ENCODE data around the gene DUSP10. TPM values are rescaled to one million over a fixed set of nuclear protein-coding genes. Genes with fewer than 3 reads are reported as not detected.

Gene DUSP10
- total and polyA plus RNA-seq, 7 donors = 2.5 to 19.9 (median 11.4) TPM

DNA sequence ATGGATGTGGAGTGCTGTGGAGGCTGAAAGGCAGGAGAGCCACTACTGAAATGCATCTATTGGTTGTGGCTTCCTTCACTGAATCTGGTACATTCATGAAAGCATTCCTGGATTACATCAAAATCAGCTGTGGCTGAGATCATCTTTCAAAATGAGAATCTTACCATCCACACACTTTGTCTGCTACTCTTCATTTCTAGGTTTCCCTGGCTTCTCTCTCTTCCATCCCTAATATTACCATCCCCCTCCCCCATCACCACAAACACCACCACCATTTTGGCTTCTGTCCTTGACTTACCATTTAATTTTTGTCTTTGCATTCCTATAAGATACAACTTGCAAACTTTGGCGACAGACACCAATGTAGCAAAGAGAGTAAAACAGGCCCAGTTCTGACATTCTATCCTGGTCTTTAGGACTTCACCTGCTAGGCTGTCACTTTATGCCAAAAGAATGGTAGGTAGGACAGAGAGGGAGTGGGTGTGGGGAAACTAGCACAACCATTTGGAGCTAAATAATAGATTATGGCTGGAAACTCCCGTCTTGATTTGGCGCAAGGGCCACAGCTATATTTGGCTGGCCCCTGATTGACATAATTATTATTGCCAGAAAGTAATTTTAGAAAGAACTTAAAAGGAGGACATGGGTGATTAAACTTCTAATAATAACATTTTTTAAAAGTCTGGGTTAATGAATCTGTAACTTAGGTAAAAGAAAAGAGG is 15.1 kb upstream of the DUSP10 start:
- H3K27me3 ChIP-seq = no peaks in the 10 kb centered on the region
- no peaks in the 10 kb centered on the region for H3K4me1 ChIP-seq
- no peak for DNase-seq
- no peaks in the 10 kb centered on the region for H3K36me3 ChIP-seq
- no peak overlapping the region for H3K4me3 ChIP-seq
- no peak overlapping the region for H3K27ac ChIP-seq
- 92 to 93% methylated on average over 3 of the region's 3 CpGs for WGBS, 2 donors
- intact Hi-C loops (cut with DNase I) = no loop called here
- TF ChIP-seq, protein P1, sequence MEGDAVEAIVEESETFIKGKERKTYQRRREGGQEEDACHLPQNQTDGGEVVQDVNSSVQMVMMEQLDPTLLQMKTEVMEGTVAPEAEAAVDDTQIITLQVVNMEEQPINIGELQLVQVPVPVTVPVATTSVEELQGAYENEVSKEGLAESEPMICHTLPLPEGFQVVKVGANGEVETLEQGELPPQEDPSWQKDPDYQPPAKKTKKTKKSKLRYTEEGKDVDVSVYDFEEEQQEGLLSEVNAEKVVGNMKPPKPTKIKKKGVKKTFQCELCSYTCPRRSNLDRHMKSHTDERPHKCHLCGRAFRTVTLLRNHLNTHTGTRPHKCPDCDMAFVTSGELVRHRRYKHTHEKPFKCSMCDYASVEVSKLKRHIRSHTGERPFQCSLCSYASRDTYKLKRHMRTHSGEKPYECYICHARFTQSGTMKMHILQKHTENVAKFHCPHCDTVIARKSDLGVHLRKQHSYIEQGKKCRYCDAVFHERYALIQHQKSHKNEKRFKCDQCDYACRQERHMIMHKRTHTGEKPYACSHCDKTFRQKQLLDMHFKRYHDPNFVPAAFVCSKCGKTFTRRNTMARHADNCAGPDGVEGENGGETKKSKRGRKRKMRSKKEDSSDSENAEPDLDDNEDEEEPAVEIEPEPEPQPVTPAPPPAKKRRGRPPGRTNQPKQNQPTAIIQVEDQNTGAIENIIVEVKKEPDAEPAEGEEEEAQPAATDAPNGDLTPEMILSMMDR (IDR thresholded peaks at IDR 0.05) = no peak
- no peak for TF ChIP-seq POLR2A (IDR thresholded peaks at IDR 0.05)
- TF ChIP-seq POLR2AphosphoS5 (IDR thresholded peaks at IDR 0.05) = no peak
- no peak for TF ChIP-seq EP300 (IDR thresholded peaks at IDR 0.05)
- H3K9me3 ChIP-seq = no peaks in the 10 kb centered on the region

DNA sequence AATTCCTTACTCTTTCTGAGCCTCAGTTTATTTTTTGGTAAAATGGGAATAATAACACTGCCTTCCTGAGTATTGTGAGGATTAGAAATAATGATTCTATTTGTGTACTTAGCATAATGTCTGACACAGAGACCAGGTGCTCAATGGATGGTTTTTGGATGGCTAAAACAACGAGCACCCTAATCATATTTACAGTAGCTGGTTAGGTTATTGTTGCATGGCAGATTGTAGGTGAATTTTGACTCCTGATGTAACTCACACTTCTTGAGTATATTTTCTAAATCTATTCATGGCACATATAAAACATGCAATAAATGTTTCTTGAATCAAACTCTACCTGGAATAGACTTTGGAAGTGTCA is 11.9 kb upstream of the DUSP10 start:
- intact Hi-C loops (cut with DNase I) = no loop called here
- 73 to 89% methylated on average over 1 of the region's 1 CpG for WGBS, 2 donors
- no peaks in the 10 kb centered on the region for H3K27me3 ChIP-seq
- H3K4me1 ChIP-seq = no peaks in the 10 kb centered on the region
- no peak overlapping the region for H3K27ac ChIP-seq
- no peaks in the 10 kb centered on the region for H3K36me3 ChIP-seq
- no peak for TF ChIP-seq POLR2A (IDR thresholded peaks at IDR 0.05)
- TF ChIP-seq, protein P1 (IDR thresholded peaks at IDR 0.05) = no peak
- no peaks in the 10 kb centered on the region for H3K9me3 ChIP-seq
- no peak for DNase-seq
- no peak overlapping the region for H3K4me3 ChIP-seq

DNA sequence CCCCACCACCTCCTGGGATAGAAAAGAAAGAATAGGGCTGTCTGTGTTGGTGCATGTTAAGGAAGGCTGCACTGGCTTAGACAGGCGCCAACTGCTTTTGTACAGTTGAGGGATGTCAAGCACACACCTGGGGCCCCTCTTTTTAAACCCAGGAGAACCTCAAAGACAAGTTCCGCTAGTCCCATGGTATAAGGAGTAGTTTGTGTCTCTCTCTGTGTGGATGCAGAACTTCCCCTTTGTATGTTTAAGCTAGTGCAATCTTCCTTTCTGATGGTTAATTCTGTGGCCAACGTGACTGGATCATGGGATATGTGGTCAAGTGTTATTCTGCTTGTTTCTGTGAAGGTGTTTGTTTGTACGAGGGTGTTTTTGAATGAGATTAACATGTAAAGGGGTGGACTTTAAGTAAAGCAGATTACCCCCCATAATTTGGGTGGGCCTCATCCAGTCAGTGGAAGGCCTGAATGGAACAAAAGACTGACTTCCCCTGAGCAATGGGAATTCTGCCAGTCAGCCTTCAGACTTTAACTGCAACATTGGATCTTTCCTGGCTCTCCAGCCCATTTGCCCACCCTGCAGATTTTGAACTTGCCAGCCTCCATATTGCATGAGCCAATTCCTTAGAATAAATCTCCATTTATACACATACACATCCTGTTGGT is 9.5 kb upstream of the DUSP10 start:
- H3K27me3 ChIP-seq = no peaks in the 10 kb centered on the region
- no peak overlapping the region for H3K4me3 ChIP-seq
- TF ChIP-seq, protein P1 (IDR thresholded peaks at IDR 0.05) = no peak
- TF ChIP-seq POLR2A (IDR thresholded peaks at IDR 0.05) (no peak), EP300 (IDR thresholded peaks at IDR 0.05) (no peak), POLR2AphosphoS5 (IDR thresholded peaks at IDR 0.05) (no peak)
- no peaks in the 10 kb centered on the region for H3K9me3 ChIP-seq
- no peak for DNase-seq
- intact Hi-C loops (cut with DNase I) = no loop called here
- H3K4me1 ChIP-seq = no peaks in the 10 kb centered on the region
- H3K27ac ChIP-seq = no peak overlapping the region
- WGBS, 2 donors = 72 to 89% methylated on average over 4 of the region's 4 CpGs
- no peaks in the 10 kb centered on the region for H3K36me3 ChIP-seq

DNA sequence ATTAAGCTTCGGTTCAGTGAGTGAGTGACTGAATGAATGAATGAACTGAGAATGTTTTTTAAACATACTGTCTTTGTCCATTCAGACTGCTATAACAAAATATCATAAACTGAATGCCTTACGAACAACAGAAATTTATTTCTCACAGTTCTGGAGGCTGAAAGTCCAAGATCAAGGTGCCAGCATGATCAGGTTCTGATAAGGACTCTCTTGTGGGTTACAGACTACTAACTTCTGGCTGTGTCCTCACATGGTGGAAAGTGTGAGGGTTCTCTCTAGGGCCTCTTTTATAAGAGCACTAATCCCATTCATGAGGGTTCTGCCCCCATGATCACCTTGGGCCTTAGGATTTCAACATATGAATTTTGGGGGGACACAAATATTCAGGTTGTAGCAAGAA is 7.1 kb upstream of the DUSP10 start:
- no peak for DNase-seq
- intact Hi-C loops (cut with DNase I) = loop anchor here (10.0 kb wide), 2 partner anchors 134 to 714 kb away; no protein-coding TSS in a partner anchor
- H3K27me3 ChIP-seq = no peaks in the 10 kb centered on the region
- TF ChIP-seq POLR2A (IDR thresholded peaks at IDR 0.05) = no peak
- TF ChIP-seq EP300 (IDR thresholded peaks at IDR 0.05) = no peak
- TF ChIP-seq, protein P1 (IDR thresholded peaks at IDR 0.05) = no peak
- TF ChIP-seq POLR2AphosphoS5 (IDR thresholded peaks at IDR 0.05) = no peak
- WGBS, 2 donors = 93 to 94% methylated on average over 2 of the region's 2 CpGs
- peaks cover 0 to under 1% (median 0%) of the 10 kb centered on the region in 4 donors for H3K4me1 ChIP-seq
- no peaks in the 10 kb centered on the region for H3K9me3 ChIP-seq
- no peaks in the 10 kb centered on the region for H3K36me3 ChIP-seq
- no peak overlapping the region for H3K27ac ChIP-seq
- no peak overlapping the region for H3K4me3 ChIP-seq
